ENCODE results near the gene HNRNPA2B1. TPM values are rescaled to one million over a fixed set of nuclear protein-coding genes. Genes with fewer than 3 reads are reported as not detected.
"Not testable (repeated sequence)": the region's sequence is repeated elsewhere in the genome, so short reads cannot be mapped to it uniquely, and the experiment has no call there.

The HNRNPA2B1 gene
- total RNA-seq, 1 donor from 2014 or later = 704 TPM

DNA sequence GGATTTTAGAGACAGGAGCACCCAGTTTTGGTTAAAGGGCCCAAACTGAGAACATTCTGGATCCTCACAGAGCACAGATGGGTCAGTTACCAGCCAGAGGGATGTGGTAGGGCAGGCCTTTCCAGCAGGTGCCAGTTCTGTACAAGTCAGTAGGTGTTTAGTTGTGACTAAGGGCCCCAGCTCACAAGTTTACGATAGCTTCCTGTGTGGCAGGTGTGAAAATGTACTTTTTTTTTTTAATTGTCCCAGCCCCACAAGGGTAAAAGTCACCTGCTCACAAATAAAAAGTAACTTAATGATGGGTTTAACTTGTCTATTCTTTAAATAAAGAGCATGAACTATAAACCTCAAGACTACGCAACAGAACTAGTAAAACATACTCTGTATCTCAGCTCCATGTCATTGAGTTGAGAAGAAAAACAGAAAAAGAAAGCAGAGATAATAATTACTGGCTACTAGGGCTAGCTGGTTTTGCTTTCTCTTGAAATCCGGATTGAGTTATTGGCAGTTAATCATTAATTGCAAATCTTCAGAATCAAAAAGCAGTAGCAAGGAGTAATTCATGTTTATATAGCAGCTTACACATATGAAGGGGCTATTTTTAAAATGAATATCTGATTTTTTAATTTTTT is 33.1 kb downstream of the HNRNPA2B1 start:
- intact Hi-C loops (cut with micrococcal nuclease) = loop anchor here (1.0 to 2.0 kb wide), 3 partner anchors 11 to 17 kb away; partner anchors contain the start of gene NFE2L3

DNA sequence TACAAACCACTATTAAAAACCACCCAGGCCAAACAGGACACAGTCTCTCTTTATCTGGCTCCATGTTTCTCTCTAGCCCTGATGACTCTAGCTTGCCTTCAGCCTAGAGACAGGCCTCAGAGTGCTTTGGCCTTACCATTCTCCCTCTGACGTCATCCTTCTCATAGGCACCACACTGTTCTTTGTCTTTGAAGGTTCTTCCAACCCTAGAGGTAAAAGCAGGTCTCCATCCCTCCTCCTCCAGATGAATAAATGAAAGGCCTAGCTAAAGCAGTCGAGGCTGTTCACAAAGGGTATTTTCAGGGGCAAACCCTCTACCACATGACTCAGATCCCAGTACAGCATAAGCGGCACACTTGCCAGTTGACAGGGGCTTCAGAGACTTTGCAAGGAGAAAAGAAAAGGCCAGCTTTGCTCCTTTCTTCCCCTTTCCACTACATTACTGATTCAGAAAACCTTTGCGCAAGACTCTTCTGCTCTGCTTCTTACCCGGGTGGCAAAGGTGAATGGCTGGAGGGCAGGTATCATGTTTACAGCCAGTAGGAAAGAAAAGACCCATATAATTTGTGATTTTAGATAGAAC is 33.8 kb downstream of the HNRNPA2B1 start:
- intact Hi-C loops (cut with micrococcal nuclease) = loop anchor here (1.0 to 2.0 kb wide), 3 partner anchors 10 to 18 kb away; partner anchors contain the start of gene NFE2L3

DNA sequence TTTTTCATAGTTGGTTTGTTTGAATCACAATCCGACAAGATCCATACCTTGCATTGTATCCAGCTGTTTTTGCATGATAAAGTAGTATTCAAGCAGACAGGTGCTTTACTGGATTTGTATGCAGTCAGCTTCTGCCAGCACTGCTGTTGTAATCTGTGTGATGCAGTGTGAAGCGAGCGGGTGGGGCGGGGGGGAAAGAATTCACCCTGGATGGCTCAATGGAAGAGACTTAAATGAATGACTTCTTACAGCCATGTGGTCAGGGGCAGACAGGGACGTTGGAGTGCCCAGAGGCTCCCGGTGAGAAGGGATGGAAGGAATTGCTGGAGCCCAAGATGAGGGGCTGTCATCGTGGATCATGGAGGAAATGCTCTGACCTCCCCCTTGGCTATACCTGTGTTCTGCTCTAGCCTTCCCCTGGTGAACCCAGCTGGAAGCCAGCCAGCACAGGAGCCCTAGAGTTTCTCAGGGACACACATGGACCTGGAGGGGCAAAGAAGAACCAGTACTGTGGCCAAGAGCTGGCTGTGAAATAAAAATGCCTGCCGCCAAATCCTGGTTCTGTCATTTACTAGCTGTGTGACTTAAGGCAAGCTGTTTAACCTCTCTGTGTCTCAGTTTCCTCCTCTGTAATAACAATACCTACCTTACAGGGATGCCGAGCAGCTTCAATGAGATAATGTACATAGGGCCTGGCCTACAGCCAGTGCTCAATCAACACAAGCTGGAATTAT is 34.4 kb downstream of the HNRNPA2B1 start:
- intact Hi-C loops (cut with micrococcal nuclease) = loop anchor here (2.0 kb wide), 2 partner anchors 13 to 19 kb away; partner anchors contain the start of gene NFE2L3

DNA sequence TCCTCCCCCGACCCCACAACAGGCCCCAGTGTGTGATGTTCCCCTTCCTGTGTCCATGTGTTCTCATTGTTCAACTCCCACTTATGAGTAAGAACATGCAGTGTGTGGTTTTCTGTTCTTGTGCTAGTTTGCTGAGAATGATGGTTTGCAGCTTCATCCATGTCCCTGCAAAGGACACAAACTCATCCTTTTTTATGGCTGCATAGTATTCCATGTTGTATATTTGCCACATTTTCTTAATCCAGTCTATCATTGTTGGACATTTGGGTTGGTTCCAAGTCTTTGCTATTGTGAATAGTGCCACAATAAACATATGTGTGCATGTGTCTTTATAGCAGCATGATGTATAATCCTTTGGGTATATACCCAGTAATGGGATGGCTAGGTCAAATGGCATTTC is 36.7 kb downstream of the HNRNPA2B1 start:
- intact Hi-C loops (cut with micrococcal nuclease) = not testable (repeated sequence)

GRCh38 chr7:26162431-26162830 is 38.1 kb downstream of the HNRNPA2B1 start:
- intact Hi-C loops (cut with micrococcal nuclease) = no loop called here

DNA sequence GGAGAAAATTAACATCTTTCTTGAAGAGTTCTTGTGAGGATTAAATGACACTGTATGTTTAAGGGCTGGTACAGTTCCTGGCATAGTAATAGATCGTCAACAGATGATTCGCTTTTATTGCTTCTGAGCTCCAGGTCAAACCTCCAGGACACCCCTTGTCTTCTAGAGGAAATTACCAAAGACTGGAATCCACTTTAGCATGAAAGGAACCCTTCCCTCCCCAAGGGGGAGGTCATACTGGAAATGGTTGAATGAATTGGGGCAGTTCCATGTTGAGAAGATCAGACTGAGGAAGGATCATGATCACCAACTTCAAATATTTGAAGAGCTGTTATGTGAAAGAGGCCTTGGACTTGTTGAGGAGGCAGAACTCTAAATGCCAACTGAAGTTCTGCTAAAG is 39.6 kb downstream of the HNRNPA2B1 start:
- intact Hi-C loops (cut with micrococcal nuclease) = no loop called here

DNA sequence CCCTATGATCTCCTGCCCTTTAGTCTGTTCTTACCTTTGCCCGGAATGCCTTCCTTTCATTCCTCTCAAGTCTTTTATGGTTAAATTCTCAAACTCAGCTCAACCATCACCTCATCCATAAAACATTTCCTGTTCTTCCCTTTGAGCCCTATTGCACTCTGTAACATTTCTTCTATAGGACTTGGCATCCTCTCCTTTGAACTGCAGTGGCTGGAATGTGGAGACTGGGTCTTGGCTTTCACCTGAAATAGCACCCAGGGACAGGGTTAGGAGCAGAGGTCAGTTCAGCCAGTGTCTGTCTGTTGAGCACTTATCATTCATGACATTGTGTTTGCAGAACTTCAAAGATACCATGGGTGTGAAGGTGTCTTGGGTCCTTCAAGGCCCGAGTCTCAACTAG is 41.3 kb downstream of the HNRNPA2B1 start:
- intact Hi-C loops (cut with micrococcal nuclease) = loop anchor here (10.0 kb wide), 2 partner anchors 706 to 1334 kb away; partner anchors contain the start of gene SKAP2

GRCh38 chr7:26157520-26158105 is 42.9 kb downstream of the HNRNPA2B1 start:
- intact Hi-C loops (cut with micrococcal nuclease) = loop anchor here (1.0 to 10.0 kb wide), 4 partner anchors 207 to 1333 kb away; partner anchors contain the start of gene SKAP2

DNA sequence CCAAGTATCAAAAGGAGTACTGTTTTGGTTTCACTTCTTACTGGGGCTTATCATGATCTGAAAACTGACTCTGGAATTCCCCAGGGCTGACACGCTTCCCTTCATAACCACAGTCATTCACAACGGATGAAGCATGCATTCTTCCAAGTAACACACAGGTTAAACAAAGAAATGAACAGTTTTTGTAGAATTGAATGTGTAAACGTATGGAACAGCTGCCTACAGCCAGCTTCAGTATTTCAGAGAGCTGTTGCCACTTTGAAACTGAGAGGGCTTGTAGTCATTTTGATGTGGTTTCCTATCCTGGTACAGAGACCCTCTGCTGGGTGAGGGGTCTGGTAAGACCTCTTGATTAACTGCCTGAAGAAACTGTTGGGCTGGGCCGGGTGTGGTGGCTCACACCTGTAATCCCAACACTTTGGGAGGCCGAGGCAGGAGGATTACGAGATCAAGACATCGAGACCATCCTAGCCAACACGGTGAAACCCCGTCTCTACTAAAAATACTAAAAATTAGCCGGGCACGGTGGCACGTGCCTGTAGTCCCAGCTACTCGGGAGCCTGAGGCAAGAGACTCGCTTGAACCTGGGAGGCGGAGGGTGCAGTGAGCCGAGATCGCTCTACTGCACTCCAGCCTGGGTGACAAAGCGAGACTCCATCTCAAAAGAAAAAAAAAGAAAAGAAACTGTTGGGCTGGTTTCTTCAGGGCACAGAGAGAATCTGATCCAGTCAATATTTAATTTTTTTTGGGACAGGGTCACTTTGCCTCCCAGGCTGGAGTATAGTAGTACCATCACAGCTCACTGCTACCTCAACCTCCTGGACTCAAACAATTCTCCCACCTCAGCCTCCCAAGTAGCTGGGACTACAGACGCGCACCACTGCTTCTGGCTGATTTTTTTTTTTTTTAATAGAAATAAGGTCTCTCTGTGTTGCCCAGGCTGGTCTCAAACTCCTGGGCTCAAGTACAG is 43.8 kb downstream of the HNRNPA2B1 start:
- intact Hi-C loops (cut with micrococcal nuclease) = loop anchor here (1.0 to 10.0 kb wide), 12 partner anchors 11 to 1584 kb away; partner anchors contain the start of genes HNRNPA2B1, SKAP2 and TAX1BP1

DNA sequence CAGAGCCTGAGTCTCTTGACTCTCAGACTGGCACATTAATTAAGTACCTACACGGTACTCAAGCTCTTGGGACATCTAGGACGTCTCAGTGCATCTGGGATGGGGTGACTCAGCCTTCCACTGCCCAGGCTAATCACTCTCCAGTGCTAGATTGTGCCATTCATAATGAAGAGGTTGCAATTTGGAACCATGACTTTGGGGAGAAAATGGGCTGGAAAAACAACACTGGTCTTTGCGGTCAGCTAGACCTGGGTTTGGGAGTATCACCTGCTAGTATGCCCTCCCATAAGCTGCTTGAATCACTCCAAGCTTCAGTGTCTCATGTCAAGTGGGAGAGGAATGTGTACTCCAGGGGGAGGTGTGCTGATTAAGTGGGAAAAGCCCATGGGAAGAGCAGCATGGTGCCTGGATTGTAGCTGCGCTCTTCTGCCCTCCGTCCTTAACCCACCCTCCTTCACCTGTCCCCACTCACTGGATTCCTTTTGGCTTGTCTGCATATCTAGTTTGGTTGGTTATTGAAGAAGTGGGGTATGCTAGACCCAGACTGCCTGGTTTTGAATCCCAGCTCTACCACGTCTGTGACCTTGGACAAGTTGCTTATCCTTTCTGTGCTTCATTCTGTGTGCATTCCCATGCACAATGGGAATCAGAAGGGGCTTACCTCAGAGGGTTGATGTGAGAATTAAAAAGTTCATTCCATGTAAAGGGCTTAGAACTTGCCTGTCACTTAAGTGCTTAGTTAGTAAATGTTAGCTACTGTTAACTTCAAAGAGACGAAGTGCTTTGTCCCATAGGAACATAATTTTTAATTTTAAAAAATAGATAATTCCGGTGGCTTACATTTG is 44.8 kb downstream of the HNRNPA2B1 start:
- intact Hi-C loops (cut with micrococcal nuclease) = loop anchor here (1.0 to 10.0 kb wide), 11 partner anchors 12 to 1585 kb away; partner anchors contain the start of genes HNRNPA2B1, SKAP2 and TAX1BP1

DNA sequence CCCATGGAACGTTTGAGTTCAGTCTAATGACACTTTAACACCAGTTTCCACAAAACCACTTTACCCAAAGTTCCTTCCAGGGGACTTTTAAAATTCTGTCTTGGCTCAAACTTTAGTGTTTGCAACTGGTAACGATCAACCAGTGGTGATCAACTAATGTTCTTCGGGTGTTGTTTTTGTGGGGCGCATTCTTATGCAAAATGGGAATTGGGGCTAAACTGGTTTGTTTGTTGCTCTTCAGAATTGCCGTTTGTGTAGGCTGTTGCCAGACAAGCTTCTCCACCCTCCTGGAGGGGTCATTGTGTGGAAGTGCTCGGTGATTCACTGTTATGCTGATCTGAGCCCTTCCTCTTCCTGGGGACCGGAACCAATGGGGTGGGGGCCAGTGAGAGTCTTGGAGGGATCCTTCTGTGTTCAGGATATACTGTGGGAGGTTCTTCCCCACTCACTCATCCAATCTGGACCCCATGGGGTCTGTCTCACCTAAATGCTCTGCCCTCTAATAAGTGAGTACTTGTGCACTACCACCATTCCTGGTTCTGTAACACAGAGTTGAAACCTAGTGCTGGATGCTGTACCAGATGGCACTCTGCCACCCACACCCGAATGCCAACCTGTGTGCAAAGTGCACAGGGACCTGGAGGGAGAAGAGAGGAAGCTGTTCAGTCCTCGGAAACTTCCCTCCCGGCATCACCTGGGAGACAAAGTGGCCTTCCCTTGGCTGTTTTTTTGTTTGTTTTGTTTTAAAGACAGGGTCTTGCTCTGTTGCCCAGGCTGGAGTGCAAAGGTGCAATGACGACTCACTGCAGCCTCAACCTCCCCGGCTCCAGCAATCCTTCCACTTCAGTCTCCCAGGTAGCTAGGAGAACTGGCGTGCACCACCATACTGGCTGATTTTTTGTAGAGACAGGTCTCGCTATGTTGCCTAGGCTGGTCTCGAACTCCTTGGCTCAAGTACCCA is 46.4 kb downstream of the HNRNPA2B1 start:
- intact Hi-C loops (cut with micrococcal nuclease) = loop anchor here (2.0 to 10.0 kb wide), 7 partner anchors 13 to 1329 kb away; partner anchors contain the start of genes CYCS and SKAP2

- intact Hi-C loops (cut with micrococcal nuclease) = loop anchor here (2.0 to 10.0 kb wide), 7 partner anchors 13 to 1329 kb away; partner anchors contain the start of genes CYCS and SKAP2
These were observed 47.2 kb downstream of the HNRNPA2B1 start for GRCh38 chr7:26153241-26153822.

GRCh38 chr7:26152782-26153240 is 47.7 kb downstream of the HNRNPA2B1 start:
- intact Hi-C loops (cut with micrococcal nuclease) = loop anchor here (1.0 to 10.0 kb wide), 8 partner anchors 14 to 1328 kb away; partner anchors contain the start of genes CYCS and SKAP2

DNA sequence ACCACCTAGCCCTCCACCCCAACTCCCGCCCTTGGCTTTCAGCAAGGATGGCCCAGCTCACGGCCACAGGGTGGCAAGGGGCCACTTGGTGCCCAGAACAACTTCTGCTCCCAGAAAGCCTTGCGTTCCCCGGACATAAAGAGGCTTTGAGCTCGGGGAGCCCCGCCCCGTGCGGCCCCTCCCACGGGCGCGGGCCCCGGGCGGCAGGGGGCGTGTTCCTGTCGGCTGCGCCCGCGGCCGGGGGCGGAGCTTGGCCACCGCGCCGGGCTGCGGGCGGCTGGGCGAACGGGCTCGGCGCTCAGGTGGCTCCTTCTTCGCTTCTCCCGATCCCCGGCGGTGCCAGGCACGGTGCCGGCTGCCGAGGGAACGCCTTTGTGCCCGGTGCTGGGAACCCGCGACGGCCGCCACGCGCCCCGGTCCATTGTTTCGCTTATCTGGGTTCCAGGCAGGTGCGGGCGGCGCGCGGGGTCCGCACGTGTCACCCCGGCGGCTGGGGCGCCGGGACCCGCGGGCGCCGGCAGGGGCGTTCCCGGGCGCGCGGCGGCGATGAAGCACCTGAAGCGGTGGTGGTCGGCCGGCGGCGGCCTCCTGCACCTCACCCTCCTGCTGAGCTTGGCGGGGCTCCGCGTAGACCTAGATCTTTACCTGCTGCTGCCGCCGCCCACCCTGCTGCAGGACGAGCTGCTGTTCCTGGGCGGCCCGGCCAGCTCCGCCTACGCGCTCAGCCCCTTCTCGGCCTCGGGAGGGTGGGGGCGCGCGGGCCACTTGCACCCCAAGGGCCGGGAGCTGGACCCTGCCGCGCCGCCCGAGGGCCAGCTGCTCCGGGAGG is 48.4 kb downstream of the HNRNPA2B1 start, which contains the start of gene NFE2L3:
NFE2L3 (plus strand) TSS at position 246 of the 829 bp plus-strand sequence; CDS start at position 547, 301 bp downstream.
- intact Hi-C loops (cut with micrococcal nuclease) = loop anchor here (1.0 to 10.0 kb wide), 9 partner anchors 15 to 1327 kb away; partner anchors contain the start of genes CYCS and SKAP2

DNA sequence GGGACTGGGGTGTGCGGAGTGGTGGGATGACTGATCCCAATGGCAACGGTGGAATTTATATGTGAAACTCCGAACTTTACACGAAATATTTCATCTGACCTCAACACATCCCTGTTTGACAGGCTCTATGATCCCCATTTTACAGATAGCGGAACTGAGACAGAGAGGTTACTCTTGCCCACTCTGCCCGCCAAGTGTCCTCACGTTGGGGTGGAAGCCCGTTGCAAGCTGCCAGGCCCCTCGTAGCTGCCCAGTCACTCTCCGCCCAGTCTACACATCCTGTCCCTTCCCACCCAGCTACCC is 48.9 kb downstream of the HNRNPA2B1 start:
- intact Hi-C loops (cut with micrococcal nuclease) = loop anchor here (1.0 to 10.0 kb wide), 4 partner anchors 214 to 1327 kb away; partner anchors contain the start of genes CYCS and SKAP2

GRCh38 chr7:26151096-26151495 is 49.5 kb downstream of the HNRNPA2B1 start:
- intact Hi-C loops (cut with micrococcal nuclease) = loop anchor here (1.0 to 10.0 kb wide), 4 partner anchors 214 to 1326 kb away; partner anchors contain the start of genes CYCS and SKAP2

Measured in T-helper 1 cell treated with Interleukin-12 subunit alpha and Interleukin-12 subunit beta and Interleukin-4 antibody, amounts not matched to agents 30 ng/mL and 1 ng/mL, for 36 hours (primary cell).